Upper lobe of left lung (tissue), 4 donors: ENCODE measurements around the gene ATAD1.

Experiments used
- EP300 ChIP-seq, 4 donors: sonication (generic); formaldehyde crosslinking; IDR thresholded peaks; one replicate each; pipeline ENCODE4 v1.5.1; 2017; ENCODE audit warnings: antibody characterized with exemption in 4 of 4, control low read depth in 2 of 4
- POLR2A ChIP-seq, 4 donors: fragments of 450-650 bp; IDR thresholded peaks; one replicate each; pipeline ENCODE4 v1.5.1; 2016 to 2017; ENCODE audit warnings: antibody characterized with exemption in 4 of 4, mild to moderate bottlenecking in 2 of 4

GRCh38 chr10:87715552-87716347, 102.3 kb downstream of the ATAD1 start:
- TF ChIP-seq POLR2A (IDR thresholded peaks at IDR 0.05) (no peak), EP300 (IDR thresholded peaks at IDR 0.05) (no peak)
